WTC11 (cell line): ENCODE results near the gene CTNNBIP1. TPM values are rescaled to one million over a fixed set of nuclear protein-coding genes. Genes with fewer than 3 reads are reported as not detected.
A peak's percentile ranks its signal among the peaks of the same experiment; 100 is the strongest.

Experiments used
- ATAC-seq: fragments of 200-7000 bp; cut with Tn5 transposase; 2 replicates; pipeline ENCODE4 v1.10.0; 2021; ENCODE audit warnings: mild to moderate bottlenecking, moderate library complexity
- CTCF ChIA-PET: fragments of 300-600 bp; sonication (Branson Sonifier 250); formaldehyde crosslinking; loops from one replicate; lab custom pipeline; 2021; ENCODE audit warnings: antibody characterized with exemption; lab: Charles Lee
- POLR2A ChIA-PET: fragments of 350-600 bp; sonication (Branson Sonifier 250); formaldehyde crosslinking; loops from one replicate; lab custom pipeline; 2021; ENCODE audit warnings: antibody characterized with exemption; lab: Charles Lee
- DNase-seq: peaks from one replicate; pipeline ENCODE4 v3.0.0; 2021; ENCODE audit warnings: low spot score
- H3K27ac Mint-ChIP-seq: 2 replicates; pipeline ENCODE4 v1.8.0; 2021; ENCODE audit warnings: mixed read lengths
- H3K27me3 Mint-ChIP-seq: 2 replicates; pipeline ENCODE4 v1.8.0; 2021; ENCODE audit warnings: low read depth, mild to moderate bottlenecking, moderate library complexity, mixed read lengths
- H3K36me3 Mint-ChIP-seq: 2 replicates; pipeline ENCODE4 v1.8.0; 2021; ENCODE audit warnings: mixed read lengths
- H3K4me1 Mint-ChIP-seq: 2 replicates; pipeline ENCODE4 v1.8.0; 2022; ENCODE audit warnings: mixed read lengths
- H3K4me3 Mint-ChIP-seq: 2 replicates; pipeline ENCODE4 v1.8.0; 2021; ENCODE audit warnings: mild to moderate bottlenecking, moderate library complexity, mixed read lengths
- H3K9me3 Mint-ChIP-seq: 2 replicates; pipeline ENCODE4 v1.8.0; 2021; ENCODE audit warnings: mixed read lengths
- ESRRA ChIP-seq: sonication (generic); formaldehyde crosslinking; IDR thresholded peaks from 2 replicates; pipeline ENCODE4 v1.8.1; 2022; ENCODE audit warnings: mild to moderate bottlenecking, missing genetic modification reagents, borderline replicate concordance
- ETV6 ChIP-seq: sonication (generic); formaldehyde crosslinking; IDR thresholded peaks from 2 replicates; pipeline ENCODE4 v1.8.1; 2022; ENCODE audit warnings: mild to moderate bottlenecking, missing genetic modification reagents
- FOXJ3 ChIP-seq: sonication (generic); formaldehyde crosslinking; IDR thresholded peaks from 2 replicates; pipeline ENCODE4 v1.9.0; 2021; ENCODE audit warnings: missing genetic modification reagents, mild to moderate bottlenecking, borderline replicate concordance
- FOXP1 ChIP-seq: sonication (generic); formaldehyde crosslinking; IDR thresholded peaks from 2 replicates; pipeline ENCODE4 v1.8.0; 2022; ENCODE audit warnings: missing genetic modification reagents, mild to moderate bottlenecking, moderate library complexity, borderline replicate concordance
- GABPB1 ChIP-seq: sonication (generic); formaldehyde crosslinking; IDR thresholded peaks from 2 replicates; pipeline ENCODE4 v1.8.1; 2023; ENCODE audit warnings: mild to moderate bottlenecking, missing genetic modification reagents
- JUN ChIP-seq: sonication (generic); formaldehyde crosslinking; IDR thresholded peaks from 2 replicates; pipeline ENCODE4 v1.8.0; 2023; ENCODE audit warnings: mild to moderate bottlenecking, missing genetic modification reagents
- MYBL2 ChIP-seq: sonication (generic); formaldehyde crosslinking; IDR thresholded peaks from 2 replicates; pipeline ENCODE4 v1.8.1; 2023; ENCODE audit warnings: mild to moderate bottlenecking, moderate library complexity, missing genetic modification reagents
- SMAD3 ChIP-seq: sonication (generic); formaldehyde crosslinking; IDR thresholded peaks from 2 replicates; pipeline ENCODE4 v1.8.0; 2022; ENCODE audit warnings: missing genetic modification reagents, mild to moderate bottlenecking, borderline replicate concordance
- TEAD1 ChIP-seq: sonication (generic); formaldehyde crosslinking; IDR thresholded peaks from 2 replicates; pipeline ENCODE4 v1.8.0; 2022; ENCODE audit warnings: mild to moderate bottlenecking, missing genetic modification reagents
- ZBTB43 ChIP-seq: sonication (generic); formaldehyde crosslinking; IDR thresholded peaks from 2 replicates; pipeline ENCODE4 v1.8.1; 2023; ENCODE audit warnings: mild to moderate bottlenecking, missing genetic modification reagents
- ZNF121 ChIP-seq: sonication (generic); formaldehyde crosslinking; IDR thresholded peaks from 2 replicates; pipeline ENCODE4 v1.8.0; 2023; ENCODE audit warnings: missing genetic modification reagents
- ZNF232 ChIP-seq: sonication (generic); formaldehyde crosslinking; IDR thresholded peaks from 2 replicates; pipeline ENCODE4 v1.8.0; 2022; ENCODE audit warnings: mild to moderate bottlenecking, missing genetic modification reagents
- ZNF317 ChIP-seq: sonication (generic); formaldehyde crosslinking; IDR thresholded peaks from 2 replicates; pipeline ENCODE4 v1.8.1; 2023; ENCODE audit warnings: low read depth, mild to moderate bottlenecking, moderate library complexity, missing genetic modification reagents, borderline replicate concordance
- total RNA-seq: library from RNA; stranded (reverse); gene quantifications from 3 replicates; pipeline ENCODE4 v1.2.3, GENCODE V29; 2021
- TF ChIP-seq, protein P1 (sequence below): sonication (generic); formaldehyde crosslinking; IDR thresholded peaks from 2 replicates; pipeline ENCODE4 v1.8.1; 2022; ENCODE audit warnings: missing genetic modification reagents, borderline replicate concordance
- TF ChIP-seq, protein P2 (sequence below): sonication (generic); formaldehyde crosslinking; IDR thresholded peaks from 2 replicates; pipeline ENCODE4 v1.8.1; 2022; ENCODE audit warnings: low read depth, mild to moderate bottlenecking, moderate library complexity, missing genetic modification reagents, borderline replicate concordance
- TF ChIP-seq, protein P3 (sequence below): sonication (generic); formaldehyde crosslinking; IDR thresholded peaks from 2 replicates; pipeline ENCODE4 v1.8.1; 2022; ENCODE audit warnings: mild to moderate bottlenecking, moderate library complexity, missing genetic modification reagents
- TF ChIP-seq, protein P4 (sequence below): sonication (generic); formaldehyde crosslinking; IDR thresholded peaks from 2 replicates; pipeline ENCODE4 v1.8.1; 2022; ENCODE audit warnings: low read depth, missing genetic modification reagents, borderline replicate concordance
- TF ChIP-seq, protein P5 (sequence below): sonication (generic); formaldehyde crosslinking; IDR thresholded peaks from 2 replicates; pipeline ENCODE4 v1.8.0; 2023; ENCODE audit warnings: mild to moderate bottlenecking, missing genetic modification reagents

The CTNNBIP1 gene
- total RNA-seq, 1 experiment from 2014 or later = 58.2 TPM

GRCh38 chr1:9957726-9958125 is 47.7 kb upstream of the CTNNBIP1 start:
- ATAC-seq = no peak
- POLR2A ChIA-PET = no interaction called here
- Mint-ChIP-seq H3K9me3 (no peaks in the 10 kb centered on the region), H3K4me1 (peaks cover 10% of the 10 kb centered on the region), H3K36me3 (no peaks in the 10 kb centered on the region), H3K27ac (no peak overlapping the region), H3K27me3 (no peaks in the 10 kb centered on the region), H3K4me3 (no peak overlapping the region)
- CTCF ChIA-PET = interaction anchor here (0.8 to 1.2 kb wide), 2 partner anchors 419 to 499 kb away, joined by 3 to 4 read pairs; no protein-coding TSS in a partner anchor
- DNase-seq = no peak
- no peak for TF ChIP-seq ZNF317 (CRISPR knock-in tag)
- TF ChIP-seq TEAD1 (CRISPR knock-in tag) = no peak
- TF ChIP-seq, protein P1, sequence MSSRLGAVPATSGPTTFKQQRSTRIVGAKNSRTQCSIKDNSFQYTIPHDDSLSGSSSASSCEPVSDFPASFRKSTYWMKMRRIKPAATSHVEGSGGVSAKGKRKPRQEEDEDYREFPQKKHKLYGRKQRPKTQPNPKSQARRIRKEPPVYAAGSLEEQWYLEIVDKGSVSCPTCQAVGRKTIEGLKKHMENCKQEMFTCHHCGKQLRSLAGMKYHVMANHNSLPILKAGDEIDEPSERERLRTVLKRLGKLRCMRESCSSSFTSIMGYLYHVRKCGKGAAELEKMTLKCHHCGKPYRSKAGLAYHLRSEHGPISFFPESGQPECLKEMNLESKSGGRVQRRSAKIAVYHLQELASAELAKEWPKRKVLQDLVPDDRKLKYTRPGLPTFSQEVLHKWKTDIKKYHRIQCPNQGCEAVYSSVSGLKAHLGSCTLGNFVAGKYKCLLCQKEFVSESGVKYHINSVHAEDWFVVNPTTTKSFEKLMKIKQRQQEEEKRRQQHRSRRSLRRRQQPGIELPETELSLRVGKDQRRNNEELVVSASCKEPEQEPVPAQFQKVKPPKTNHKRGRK = no peak
- TF ChIP-seq, protein P2, sequence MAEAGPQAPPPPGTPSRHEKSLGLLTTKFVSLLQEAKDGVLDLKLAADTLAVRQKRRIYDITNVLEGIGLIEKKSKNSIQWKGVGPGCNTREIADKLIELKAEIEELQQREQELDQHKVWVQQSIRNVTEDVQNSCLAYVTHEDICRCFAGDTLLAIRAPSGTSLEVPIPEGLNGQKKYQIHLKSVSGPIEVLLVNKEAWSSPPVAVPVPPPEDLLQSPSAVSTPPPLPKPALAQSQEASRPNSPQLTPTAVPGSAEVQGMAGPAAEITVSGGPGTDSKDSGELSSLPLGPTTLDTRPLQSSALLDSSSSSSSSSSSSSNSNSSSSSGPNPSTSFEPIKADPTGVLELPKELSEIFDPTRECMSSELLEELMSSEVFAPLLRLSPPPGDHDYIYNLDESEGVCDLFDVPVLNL (CRISPR knock-in tag) = no peak
- no peak for TF ChIP-seq MYBL2 (CRISPR knock-in tag)

GRCh38 chr1:9946315-9946714 is 36.2 kb upstream of the CTNNBIP1 start:
- ATAC-seq = no peak
- ChIA-PET CTCF (no interaction called here), POLR2A (no interaction called here)

DNA sequence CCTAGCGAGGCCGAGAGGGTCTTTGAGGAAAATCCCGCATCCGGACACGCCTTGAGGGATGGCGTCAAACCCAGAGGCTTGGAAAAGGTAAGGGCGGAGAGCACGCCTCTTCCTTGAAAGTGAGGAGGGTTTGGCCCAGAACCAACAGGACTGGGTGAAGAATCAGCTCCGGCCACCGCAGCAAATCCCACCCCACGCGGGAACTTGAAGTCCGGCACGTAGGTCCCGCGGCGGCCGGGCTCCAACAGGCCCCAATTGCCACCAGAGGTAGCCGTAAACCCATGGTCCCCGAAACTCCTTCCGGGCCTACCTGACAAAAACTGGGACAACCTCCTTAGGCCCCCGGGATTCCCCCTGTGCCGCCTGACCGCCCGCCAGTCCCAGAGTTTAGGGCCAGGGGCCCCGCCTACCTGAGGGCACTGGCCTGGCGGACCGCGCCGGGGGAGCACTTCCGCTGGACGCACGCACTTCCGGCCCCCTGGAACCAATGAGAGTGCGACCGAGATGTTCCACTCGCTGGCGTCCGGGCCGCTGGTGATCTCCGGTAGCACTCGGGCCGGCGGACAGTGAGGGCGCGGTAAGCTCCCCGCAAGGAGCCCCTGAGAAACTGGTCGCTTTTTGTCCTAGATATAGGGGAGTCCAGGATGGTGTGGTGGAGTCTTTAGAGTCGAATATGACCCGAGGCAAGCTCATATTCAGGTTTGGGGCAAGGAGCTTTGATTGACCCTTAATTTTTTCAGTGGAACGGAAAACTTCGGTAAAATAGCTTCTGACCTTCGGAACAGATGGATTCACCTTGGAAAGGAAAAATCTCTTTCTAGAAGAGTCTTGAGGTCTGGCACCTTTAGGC is 33.1 kb upstream of the CTNNBIP1 start, which contains the start of the genes LZIC and NMNAT1:
TSS of gene LZIC (minus strand) at position 453 of the 850 bp plus-strand sequence. CDS start 6,772 bp downstream, outside the sequence.
TSS of gene NMNAT1 (plus strand) at position 537 of the 850 bp plus-strand sequence. CDS start 28,599 bp downstream, outside the sequence.
- no peaks in the 10 kb centered on the region for H3K27me3 Mint-ChIP-seq
- H3K27ac Mint-ChIP-seq = peak within 1 kb of the TSS; percentile 99
- peaks cover 2% of the 10 kb centered on the region; the same call in 1 of the 2 replicates for H3K36me3 Mint-ChIP-seq
- peak within 1 kb of the TSS; percentile 98 for H3K4me3 Mint-ChIP-seq
- DNase-seq (peak; percentile 93), ATAC-seq (peak; percentile 95)
- CTCF ChIA-PET = interaction anchor here (0.6 to 2.7 kb wide), 16 partner anchors 11 to 511 kb away, joined by 3 to 11 read pairs (median 4); partner anchors contain the start of genes CTNNBIP1 and KIF1B
- POLR2A ChIA-PET = interaction anchor here (0.9 to 1.2 kb wide), 4 partner anchors 26 to 707 kb away, joined by 3 read pairs; partner anchors contain the start of gene CENPS
- H3K4me1 Mint-ChIP-seq = peaks cover 2% of the 10 kb centered on the region
- H3K9me3 Mint-ChIP-seq = no peaks in the 10 kb centered on the region
- TF ChIP-seq FOXJ3 (CRISPR knock-in tag) = no peak
- TF ChIP-seq, protein P3, sequence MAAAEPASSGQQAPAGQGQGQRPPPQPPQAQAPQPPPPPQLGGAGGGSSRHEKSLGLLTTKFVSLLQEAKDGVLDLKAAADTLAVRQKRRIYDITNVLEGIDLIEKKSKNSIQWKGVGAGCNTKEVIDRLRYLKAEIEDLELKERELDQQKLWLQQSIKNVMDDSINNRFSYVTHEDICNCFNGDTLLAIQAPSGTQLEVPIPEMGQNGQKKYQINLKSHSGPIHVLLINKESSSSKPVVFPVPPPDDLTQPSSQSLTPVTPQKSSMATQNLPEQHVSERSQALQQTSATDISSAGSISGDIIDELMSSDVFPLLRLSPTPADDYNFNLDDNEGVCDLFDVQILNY (CRISPR knock-in tag) = peak; percentile 34; the same call in 1 of the 2 replicates
- TF ChIP-seq, protein P4, sequence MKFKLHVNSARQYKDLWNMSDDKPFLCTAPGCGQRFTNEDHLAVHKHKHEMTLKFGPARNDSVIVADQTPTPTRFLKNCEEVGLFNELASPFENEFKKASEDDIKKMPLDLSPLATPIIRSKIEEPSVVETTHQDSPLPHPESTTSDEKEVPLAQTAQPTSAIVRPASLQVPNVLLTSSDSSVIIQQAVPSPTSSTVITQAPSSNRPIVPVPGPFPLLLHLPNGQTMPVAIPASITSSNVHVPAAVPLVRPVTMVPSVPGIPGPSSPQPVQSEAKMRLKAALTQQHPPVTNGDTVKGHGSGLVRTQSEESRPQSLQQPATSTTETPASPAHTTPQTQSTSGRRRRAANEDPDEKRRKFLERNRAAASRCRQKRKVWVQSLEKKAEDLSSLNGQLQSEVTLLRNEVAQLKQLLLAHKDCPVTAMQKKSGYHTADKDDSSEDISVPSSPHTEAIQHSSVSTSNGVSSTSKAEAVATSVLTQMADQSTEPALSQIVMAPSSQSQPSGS (CRISPR knock-in tag) = no peak
- peak; percentile 34; the same call in 1 of the 2 replicates for TF ChIP-seq ZNF121 (CRISPR knock-in tag)
- TF ChIP-seq TEAD1 (CRISPR knock-in tag) = peak; percentile 76
- peak; percentile 89; the same call in 1 of the 2 replicates for TF ChIP-seq FOXP1
- peak; percentile 58 for TF ChIP-seq ZNF232 (CRISPR knock-in tag)
- TF ChIP-seq, protein P2 (CRISPR knock-in tag) = no peak
- peak; percentile 80; the same call in 1 of the 2 replicates for TF ChIP-seq SMAD3 (CRISPR knock-in tag)
- TF ChIP-seq ETV6 (CRISPR knock-in tag) = peak; percentile 92
- TF ChIP-seq, protein P5, sequence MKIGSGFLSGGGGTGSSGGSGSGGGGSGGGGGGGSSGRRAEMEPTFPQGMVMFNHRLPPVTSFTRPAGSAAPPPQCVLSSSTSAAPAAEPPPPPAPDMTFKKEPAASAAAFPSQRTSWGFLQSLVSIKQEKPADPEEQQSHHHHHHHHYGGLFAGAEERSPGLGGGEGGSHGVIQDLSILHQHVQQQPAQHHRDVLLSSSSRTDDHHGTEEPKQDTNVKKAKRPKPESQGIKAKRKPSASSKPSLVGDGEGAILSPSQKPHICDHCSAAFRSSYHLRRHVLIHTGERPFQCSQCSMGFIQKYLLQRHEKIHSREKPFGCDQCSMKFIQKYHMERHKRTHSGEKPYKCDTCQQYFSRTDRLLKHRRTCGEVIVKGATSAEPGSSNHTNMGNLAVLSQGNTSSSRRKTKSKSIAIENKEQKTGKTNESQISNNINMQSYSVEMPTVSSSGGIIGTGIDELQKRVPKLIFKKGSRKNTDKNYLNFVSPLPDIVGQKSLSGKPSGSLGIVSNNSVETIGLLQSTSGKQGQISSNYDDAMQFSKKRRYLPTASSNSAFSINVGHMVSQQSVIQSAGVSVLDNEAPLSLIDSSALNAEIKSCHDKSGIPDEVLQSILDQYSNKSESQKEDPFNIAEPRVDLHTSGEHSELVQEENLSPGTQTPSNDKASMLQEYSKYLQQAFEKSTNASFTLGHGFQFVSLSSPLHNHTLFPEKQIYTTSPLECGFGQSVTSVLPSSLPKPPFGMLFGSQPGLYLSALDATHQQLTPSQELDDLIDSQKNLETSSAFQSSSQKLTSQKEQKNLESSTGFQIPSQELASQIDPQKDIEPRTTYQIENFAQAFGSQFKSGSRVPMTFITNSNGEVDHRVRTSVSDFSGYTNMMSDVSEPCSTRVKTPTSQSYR (CRISPR knock-in tag) = 0 out of 2 replicates have a peak, but pooled peaks have one; percentile 59
- peak; percentile 68; the same call in 1 of the 2 replicates for TF ChIP-seq ZBTB43 (CRISPR knock-in tag)
- peak; percentile 90 for TF ChIP-seq GABPB1
- TF ChIP-seq ESRRA (CRISPR knock-in tag) = peak; percentile 92; the same call in 1 of the 2 replicates

More at GRCh38 chr1:9946315-9946714, 36.2 kb upstream of the CTNNBIP1 start:
- H3K27ac Mint-ChIP-seq = no peak overlapping the region
- peaks cover 2% of the 10 kb centered on the region; the same call in 1 of the 2 replicates for H3K36me3 Mint-ChIP-seq
- H3K27me3 Mint-ChIP-seq = no peaks in the 10 kb centered on the region
- H3K4me3 Mint-ChIP-seq = no peak overlapping the region
- no peak for DNase-seq
- H3K9me3 Mint-ChIP-seq = no peaks in the 10 kb centered on the region
- TF ChIP-seq JUN (CRISPR knock-in tag) = no peak
- no peak for TF ChIP-seq ZNF317 (CRISPR knock-in tag)
- H3K4me1 Mint-ChIP-seq = peaks cover 12% of the 10 kb centered on the region
